Fibroblast of skin of left quadriceps (primary cell): Measurements from ENCODE around the gene ITCH.
A peak's percentile ranks its signal among the peaks of the same experiment; 100 is the strongest.
"Not testable (repeated sequence)": the region's sequence is repeated elsewhere in the genome, so short reads cannot be mapped to it uniquely, and the experiment has no call there.

Experiments used
- DNase-seq, 2 experiments: peaks; one replicate each; pipeline ENCODE4 v3.0.0-alpha.2; 2013; ENCODE audit warnings: low read depth in 2 of 2

The ITCH gene

GRCh38 chr20:34363062-34363464, at the start of gene ITCH:
Gene ITCH (plus strand): TSS chr20:34363273. CDS start chr20:34393812, 30,539 bp downstream.
- DNase-seq: peak; percentile 80 to 84

DNA sequence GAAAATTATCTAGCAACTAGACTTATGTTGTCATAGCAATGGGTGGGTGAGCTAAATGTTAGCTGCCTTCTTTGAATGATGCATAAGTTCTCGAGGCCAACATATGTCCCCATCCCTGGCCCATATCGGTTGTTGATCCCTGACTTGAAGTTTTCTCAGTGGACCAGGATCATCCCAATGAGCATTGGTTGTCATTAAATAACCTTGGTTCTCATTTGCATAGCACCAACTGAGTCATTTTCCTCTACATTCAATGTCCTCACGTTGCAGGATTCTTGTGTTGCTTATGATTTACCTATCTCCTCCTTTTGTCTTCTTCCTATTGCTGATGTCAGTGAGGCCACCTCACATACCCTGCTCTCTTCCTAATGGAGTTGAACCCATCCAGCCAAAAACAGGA, 47.8 kb upstream of the ITCH start:
- DNase-seq: no peak

DNA sequence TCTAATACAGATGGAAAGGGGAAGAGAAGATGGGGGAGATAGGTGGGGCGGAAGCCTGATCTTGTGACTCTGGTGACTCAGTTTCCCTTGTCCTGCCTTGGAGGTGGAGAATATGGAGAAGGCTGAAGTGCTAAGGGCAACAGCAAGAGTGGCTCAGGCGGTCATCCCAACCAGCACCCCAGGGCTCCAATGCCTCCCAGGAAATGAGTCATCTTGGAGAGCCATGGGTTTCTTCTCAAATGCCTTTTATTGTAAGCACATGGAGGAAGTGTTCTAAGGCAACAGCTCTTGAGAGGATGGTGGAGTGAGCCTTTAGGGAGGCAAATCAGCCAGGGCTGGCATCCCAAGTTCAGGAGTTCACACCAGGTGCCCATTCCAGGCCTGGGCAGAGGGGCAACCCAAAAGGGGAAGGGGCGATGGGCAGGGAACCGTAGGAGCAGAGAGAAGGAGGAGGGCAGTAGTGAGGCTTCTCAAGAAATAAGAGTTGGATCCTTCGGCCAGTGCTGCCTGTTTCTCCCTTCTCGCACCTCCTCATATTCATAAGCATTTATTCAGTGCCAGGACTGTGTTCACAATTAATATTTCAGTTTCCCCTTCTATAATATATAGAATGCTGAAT, 46.8 kb upstream of the ITCH start:
- DNase-seq: no peak

- DNase-seq: no peak
Measured at GRCh38 chr20:34318609-34319443, 44.2 kb upstream of the ITCH start.

DNA sequence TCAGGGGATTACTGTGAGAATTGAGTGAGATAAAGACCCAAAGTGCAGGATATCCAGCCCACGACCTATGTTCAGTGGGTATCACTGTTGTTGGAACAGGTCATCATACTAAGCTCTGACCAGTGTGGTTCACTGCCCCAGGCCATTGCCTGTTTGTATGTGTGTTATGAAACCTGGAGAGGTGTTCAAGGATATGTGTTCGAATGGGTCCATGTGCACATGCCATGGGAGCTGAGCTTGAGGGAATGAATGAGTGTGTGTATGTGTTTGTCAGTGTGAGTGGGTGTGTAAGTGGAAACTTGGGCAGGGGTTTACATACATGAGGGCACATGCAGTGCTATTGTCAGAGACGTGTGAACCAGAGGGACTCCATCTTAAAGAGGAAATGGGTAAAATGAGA, 42.2 kb upstream of the ITCH start:
- no peak for DNase-seq

GRCh38 chr20:34322267-34323105, 40.6 kb upstream of the ITCH start:
- DNase-seq: no peak

DNA sequence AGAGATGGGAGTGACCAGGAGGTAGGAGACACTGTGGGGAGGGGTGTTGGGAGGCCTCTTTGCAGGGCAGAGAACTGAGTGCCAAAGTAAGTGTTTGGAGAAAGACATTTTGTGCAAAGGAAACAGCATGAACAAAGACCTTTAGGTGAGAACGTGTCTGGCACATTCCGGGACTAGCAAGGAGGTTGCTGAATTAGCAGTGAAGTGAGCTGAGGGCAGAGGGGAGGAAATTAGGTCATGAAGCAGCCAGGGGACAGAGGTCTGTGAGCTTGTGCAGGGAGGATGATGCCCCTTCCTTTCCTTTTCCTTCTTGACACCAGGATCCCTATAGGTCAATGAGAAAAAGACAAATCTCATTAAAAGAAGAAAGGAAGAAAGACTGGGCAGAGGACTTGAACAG, 38.5 kb upstream of the ITCH start:
- DNase-seq: no peak

GRCh38 chr20:34328207-34328606, 34.9 kb upstream of the ITCH start:
- not testable (repeated sequence) for DNase-seq

DNA sequence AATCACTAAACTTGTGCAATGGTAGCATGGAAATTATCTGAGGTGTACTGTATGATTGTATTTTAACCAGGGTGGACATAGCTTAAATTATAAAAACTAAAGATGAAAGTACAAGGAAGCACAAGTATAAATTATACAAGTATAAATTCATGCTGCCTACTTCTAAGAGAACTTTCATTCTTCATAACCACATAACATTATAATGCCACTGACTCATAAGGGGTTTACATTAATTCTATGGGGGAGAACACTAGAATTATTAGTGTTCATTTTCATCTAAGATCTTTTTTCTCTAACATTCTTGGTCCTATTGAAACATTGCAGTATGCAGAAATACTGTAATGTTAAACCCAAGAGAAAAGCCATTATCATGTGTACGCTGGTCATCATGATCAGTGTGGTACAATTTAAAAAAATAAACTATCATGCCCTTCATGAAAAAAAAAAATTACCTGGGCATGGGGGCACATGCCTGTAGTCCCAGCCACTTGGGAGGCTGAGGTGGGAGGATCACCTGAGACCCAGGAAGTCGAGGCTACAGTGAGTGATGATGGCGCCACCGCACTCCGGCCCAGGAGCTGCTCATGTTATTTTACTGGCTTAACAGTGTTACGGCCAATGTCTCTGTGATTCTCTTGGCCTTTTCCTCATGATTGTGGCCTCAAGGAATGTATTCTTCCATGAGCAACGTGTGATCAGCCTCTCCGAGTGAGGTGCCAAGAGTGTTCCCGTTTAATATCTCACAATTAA, 34.0 kb upstream of the ITCH start:
- DNase-seq: peak in 1 of 2 experiments; percentile 9

DNA sequence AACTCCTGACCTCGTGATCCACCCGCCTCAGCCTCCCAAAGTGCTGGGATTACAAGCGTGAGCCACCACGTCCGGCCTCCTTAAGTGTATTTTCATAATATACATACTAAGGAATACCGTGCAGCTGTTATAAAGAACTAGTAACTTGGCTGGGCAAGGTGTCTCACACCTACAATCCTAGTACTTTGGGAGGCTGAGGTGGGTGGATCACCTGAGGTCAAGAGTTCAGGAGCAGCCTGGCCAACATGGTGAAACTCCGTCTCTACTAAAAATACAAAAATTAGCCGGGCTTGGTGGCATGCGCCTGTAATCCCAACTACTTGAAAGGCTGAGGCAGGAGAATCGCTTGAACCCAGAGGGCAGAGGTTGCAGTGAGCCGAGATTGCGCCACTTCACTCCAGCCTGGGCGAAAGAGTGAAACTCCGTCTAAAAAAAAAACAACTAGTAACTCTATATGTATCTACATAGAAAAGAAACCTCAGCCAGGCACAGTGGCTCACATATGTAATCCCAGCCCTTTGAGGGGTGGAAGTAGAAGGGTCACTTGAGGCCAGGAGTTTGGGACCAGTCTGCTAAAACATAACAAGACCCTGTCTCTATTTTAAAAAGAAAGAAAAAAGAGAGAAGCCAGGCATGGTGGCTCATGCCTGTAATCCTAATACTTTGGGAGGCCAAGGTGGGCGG, 32.1 kb upstream of the ITCH start:
- DNase-seq: not testable (repeated sequence)

DNA sequence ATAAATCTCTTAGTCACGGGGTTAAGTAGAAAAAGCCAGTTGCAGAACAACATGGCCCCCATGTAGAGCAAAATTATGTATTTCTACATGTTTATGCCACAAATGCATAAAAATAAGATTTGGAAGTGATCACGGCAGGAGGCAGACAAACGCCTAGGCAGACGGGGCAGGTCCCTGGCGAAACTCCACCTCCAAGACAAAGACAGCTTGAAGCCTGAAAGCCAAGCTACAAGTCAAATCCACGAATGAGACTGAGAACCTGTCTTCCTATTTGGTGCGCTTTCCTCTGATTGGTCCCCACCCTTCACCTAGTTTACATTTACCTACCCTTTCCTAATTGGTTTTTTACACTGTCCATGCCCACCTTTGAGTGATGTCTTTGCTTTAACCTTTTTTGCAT, 31.2 kb upstream of the ITCH start:
- DNase-seq: no peak

GRCh38 chr20:34332262-34332920, 30.7 kb upstream of the ITCH start:
- no peak for DNase-seq

- no peak for DNase-seq
Measured at GRCh38 chr20:34333786-34334185, 29.3 kb upstream of the ITCH start.

- DNase-seq: no peak
Measured at GRCh38 chr20:34334654-34335407, 28.2 kb upstream of the ITCH start.

- DNase-seq: no peak
Measured at GRCh38 chr20:34337544-34337943, 25.5 kb upstream of the ITCH start.

GRCh38 chr20:34337982-34338726, 24.9 kb upstream of the ITCH start:
- no peak for DNase-seq

DNA sequence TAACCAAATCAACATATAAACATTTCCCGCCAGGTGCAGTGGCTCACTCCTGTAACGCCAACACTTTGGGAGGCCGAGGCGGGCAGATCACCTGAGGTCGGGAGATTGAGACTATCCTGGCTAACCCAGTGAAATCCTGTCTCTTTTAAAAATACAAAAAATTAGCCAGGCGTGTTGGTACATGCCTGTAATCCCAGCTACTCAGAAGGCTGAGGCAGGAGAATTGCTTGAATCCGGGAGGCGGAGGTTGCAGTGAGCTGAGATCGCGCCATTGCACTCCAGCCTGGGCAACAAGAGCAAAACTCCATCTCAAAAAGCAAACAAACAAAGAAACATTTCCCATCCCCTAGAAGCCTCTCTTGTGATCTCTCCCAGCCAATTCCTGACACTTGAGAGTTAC, 22.3 kb upstream of the ITCH start:
- DNase-seq: not testable (repeated sequence)

- not testable (repeated sequence) for DNase-seq
Measured at GRCh38 chr20:34341199-34341598, 21.9 kb upstream of the ITCH start.
